SK-N-SH (cell line): ENCODE data around the gene DBX1.
"Not testable (repeated sequence)": the region's sequence is repeated elsewhere in the genome, so short reads cannot be mapped to it uniquely, and the experiment has no call there.

Experiments
- CTCF ChIP-seq: fragments of 200-600 bp; sonication (generic); IDR thresholded peaks from 2 replicates; pipeline ENCODE4 v1.6.1; 2017; ENCODE audit warnings: antibody characterized with exemption, mild to moderate bottlenecking, moderate library complexity
- EP300 ChIP-seq, 2 experiments: IDR thresholded peaks; 2 replicates each; pipeline versions ENCODE4 v1.4.0 to v1.6.1; 2012; ENCODE audit warnings: borderline replicate concordance in 1 of 2, low read depth in 1 of 2, low read length in 1 of 2
- EZH2phosphoT487 ChIP-seq: fragments of 200-600 bp; sonication (generic); IDR thresholded peaks from 2 replicates; pipeline ENCODE4 v1.6.1; 2017; ENCODE audit warnings: low read depth, mixed run types, mild to moderate bottlenecking, antibody characterized with exemption, moderate library complexity, borderline replicate concordance
- JUND ChIP-seq: IDR thresholded peaks from 2 replicates; pipeline ENCODE4 v1.4.0; 2012
- MAX ChIP-seq: IDR thresholded peaks from 2 replicates; pipeline ENCODE4 v1.4.0; 2012; ENCODE audit warnings: low read depth
- NRF1 ChIP-seq: IDR thresholded peaks from 2 replicates; pipeline ENCODE4 v1.6.1; 2012; ENCODE audit warnings: low read depth, mild to moderate bottlenecking, low read length
- POLR2AphosphoS5 ChIP-seq: IDR thresholded peaks from 2 replicates; pipeline ENCODE4 v1.6.1; 2012; ENCODE audit warnings: low read depth, low read length
- RXRA ChIP-seq: IDR thresholded peaks from 2 replicates; pipeline ENCODE4 v1.4.0; 2012; ENCODE audit warnings: low read depth, mild to moderate bottlenecking, borderline replicate concordance
- SIN3A ChIP-seq: IDR thresholded peaks from 2 replicates; pipeline ENCODE4 v1.6.1; 2012; ENCODE audit warnings: low read depth, mild to moderate bottlenecking, low read length, moderate library complexity, borderline replicate concordance
- TAF1 ChIP-seq: IDR thresholded peaks from 2 replicates; pipeline ENCODE4 v1.6.1; 2012; ENCODE audit warnings: low read depth, mild to moderate bottlenecking, low read length, moderate library complexity, borderline replicate concordance
- TEAD4 ChIP-seq: IDR thresholded peaks from 2 replicates; pipeline ENCODE4 v1.4.0; 2012; ENCODE audit warnings: mild to moderate bottlenecking, borderline replicate concordance; ENCODE audit not compliant: insufficient read depth
- YY1 ChIP-seq: IDR thresholded peaks from 2 replicates; pipeline ENCODE4 v1.4.0; 2012; ENCODE audit warnings: low read depth, mild to moderate bottlenecking
- TF ChIP-seq, protein P1 (sequence below): IDR thresholded peaks from 2 replicates; pipeline ENCODE4 v1.4.0; 2012; ENCODE audit warnings: low read depth, borderline replicate concordance
- TF ChIP-seq, protein P2 (sequence below): IDR thresholded peaks from 2 replicates; pipeline ENCODE4 v1.6.1; 2012; ENCODE audit warnings: mild to moderate bottlenecking, low read depth, low read length, moderate library complexity

DNA sequence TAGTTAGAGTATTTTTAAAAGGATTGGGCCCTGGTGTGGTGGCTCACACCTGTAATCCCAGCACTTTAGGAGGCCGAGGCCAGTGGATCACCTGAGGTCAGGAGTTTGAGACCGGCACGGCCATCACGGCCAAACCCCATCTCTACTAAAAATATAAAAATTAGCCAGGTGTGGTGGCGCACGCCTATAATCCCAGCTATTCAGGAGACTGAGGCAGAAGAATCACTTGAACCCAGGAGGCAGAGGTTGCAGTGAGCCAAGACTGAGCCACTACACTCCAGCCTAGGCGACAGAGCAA, 31.8 kb downstream of the DBX1 start:
- TF ChIP-seq JUND; CTCF; MAX; POLR2AphosphoS5; YY1; TAF1; EZH2phosphoT487; SIN3A; TEAD4; NRF1; RXRA; EP300 (IDR thresholded peaks at IDR 0.05; ENCODE audit: borderline replicate concordance in 1 of 2, low read depth in 1 of 2, low read length in 1 of 2): not testable (repeated sequence)
- TF ChIP-seq, protein P1, sequence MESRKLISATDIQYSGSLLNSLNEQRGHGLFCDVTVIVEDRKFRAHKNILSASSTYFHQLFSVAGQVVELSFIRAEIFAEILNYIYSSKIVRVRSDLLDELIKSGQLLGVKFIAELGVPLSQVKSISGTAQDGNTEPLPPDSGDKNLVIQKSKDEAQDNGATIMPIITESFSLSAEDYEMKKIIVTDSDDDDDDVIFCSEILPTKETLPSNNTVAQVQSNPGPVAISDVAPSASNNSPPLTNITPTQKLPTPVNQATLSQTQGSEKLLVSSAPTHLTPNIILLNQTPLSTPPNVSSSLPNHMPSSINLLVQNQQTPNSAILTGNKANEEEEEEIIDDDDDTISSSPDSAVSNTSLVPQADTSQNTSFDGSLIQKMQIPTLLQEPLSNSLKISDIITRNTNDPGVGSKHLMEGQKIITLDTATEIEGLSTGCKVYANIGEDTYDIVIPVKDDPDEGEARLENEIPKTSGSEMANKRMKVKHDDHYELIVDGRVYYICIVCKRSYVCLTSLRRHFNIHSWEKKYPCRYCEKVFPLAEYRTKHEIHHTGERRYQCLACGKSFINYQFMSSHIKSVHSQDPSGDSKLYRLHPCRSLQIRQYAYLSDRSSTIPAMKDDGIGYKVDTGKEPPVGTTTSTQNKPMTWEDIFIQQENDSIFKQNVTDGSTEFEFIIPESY = not testable (repeated sequence)
- TF ChIP-seq, protein P2, sequence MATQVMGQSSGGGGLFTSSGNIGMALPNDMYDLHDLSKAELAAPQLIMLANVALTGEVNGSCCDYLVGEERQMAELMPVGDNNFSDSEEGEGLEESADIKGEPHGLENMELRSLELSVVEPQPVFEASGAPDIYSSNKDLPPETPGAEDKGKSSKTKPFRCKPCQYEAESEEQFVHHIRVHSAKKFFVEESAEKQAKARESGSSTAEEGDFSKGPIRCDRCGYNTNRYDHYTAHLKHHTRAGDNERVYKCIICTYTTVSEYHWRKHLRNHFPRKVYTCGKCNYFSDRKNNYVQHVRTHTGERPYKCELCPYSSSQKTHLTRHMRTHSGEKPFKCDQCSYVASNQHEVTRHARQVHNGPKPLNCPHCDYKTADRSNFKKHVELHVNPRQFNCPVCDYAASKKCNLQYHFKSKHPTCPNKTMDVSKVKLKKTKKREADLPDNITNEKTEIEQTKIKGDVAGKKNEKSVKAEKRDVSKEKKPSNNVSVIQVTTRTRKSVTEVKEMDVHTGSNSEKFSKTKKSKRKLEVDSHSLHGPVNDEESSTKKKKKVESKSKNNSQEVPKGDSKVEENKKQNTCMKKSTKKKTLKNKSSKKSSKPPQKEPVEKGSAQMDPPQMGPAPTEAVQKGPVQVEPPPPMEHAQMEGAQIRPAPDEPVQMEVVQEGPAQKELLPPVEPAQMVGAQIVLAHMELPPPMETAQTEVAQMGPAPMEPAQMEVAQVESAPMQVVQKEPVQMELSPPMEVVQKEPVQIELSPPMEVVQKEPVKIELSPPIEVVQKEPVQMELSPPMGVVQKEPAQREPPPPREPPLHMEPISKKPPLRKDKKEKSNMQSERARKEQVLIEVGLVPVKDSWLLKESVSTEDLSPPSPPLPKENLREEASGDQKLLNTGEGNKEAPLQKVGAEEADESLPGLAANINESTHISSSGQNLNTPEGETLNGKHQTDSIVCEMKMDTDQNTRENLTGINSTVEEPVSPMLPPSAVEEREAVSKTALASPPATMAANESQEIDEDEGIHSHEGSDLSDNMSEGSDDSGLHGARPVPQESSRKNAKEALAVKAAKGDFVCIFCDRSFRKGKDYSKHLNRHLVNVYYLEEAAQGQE = not testable (repeated sequence)
